ENCODE results near the gene NUMB.
A peak's percentile ranks its signal among the peaks of the same experiment; 100 is the strongest.
"Not testable (repeated sequence)": the region's sequence is repeated elsewhere in the genome, so short reads cannot be mapped to it uniquely, and the experiment has no call there.

Gene NUMB

DNA sequence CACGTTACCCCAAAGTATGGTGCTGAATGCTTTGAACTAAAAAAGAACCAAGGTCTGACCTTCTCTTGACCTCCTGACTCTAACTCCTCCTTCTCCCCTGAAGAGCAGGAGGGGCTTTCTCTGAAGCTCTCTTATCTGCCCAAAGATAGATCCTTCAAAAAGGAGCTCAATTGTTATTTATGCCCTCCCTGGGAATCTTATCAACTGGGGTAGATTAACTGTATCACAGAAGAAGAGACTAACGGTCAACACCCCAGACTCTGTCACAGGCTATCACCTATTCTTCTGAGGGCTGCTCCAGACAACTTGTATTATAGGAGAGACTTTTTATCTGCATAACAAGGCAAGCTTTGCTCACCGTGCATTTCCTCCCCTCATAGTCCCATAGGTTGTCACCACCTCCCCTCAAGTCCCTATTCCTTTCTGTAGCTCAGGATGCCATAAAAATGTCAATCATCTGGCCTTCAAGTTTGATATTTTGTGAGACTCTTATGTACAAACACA is 134.4 kb downstream of the NUMB start:
- H3K27ac ChIP-seq: no peak overlapping the region
- DNase-seq (ENCODE audit: low spot score): no peak
- H3K4me3 ChIP-seq: no peak overlapping the region
- TF ChIP-seq CTCF (IDR thresholded peaks at IDR 0.05): no peak

- DNase-seq (ENCODE audit: low spot score): no peak
- TF ChIP-seq CTCF (IDR thresholded peaks at IDR 0.05): no peak
- H3K27ac ChIP-seq: no peak overlapping the region
- no peak overlapping the region for H3K4me3 ChIP-seq
Measured at GRCh38 chr14:73313151-73313550, 145.2 kb downstream of the NUMB start.

- H3K4me3 ChIP-seq: no peak overlapping the region
- H3K27ac ChIP-seq: no peak overlapping the region
- no peak for DNase-seq (ENCODE audit: low spot score)
- TF ChIP-seq CTCF (IDR thresholded peaks at IDR 0.05): no peak
Measured at GRCh38 chr14:73312687-73313086, 145.7 kb downstream of the NUMB start.

DNA sequence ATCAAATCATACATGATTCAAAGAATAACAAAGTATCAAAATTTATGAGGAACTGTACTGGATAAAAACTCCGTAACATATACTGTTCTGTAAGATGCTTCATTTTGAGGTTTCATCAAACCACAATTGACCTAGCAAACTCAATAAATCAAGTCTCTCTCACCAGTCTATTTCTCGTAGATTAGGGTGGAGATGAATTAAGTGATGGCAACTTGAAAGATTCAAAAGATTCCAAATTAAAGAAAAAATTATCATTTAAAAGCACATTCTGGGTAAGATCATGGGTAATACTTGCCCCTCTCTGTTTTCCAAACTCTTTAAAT is 146.7 kb downstream of the NUMB start:
- peak overlapping the region in 1 of 2 donors; percentile 13 for H3K27ac ChIP-seq
- no peak for DNase-seq (ENCODE audit: low spot score)
- no peak for TF ChIP-seq CTCF (IDR thresholded peaks at IDR 0.05)
- H3K4me3 ChIP-seq: no peak overlapping the region

- H3K27ac ChIP-seq; DNase-seq (ENCODE audit: low spot score); H3K4me3 ChIP-seq: not testable (repeated sequence)
Measured at GRCh38 chr14:73309207-73309606, 149.1 kb downstream of the NUMB start.

DNA sequence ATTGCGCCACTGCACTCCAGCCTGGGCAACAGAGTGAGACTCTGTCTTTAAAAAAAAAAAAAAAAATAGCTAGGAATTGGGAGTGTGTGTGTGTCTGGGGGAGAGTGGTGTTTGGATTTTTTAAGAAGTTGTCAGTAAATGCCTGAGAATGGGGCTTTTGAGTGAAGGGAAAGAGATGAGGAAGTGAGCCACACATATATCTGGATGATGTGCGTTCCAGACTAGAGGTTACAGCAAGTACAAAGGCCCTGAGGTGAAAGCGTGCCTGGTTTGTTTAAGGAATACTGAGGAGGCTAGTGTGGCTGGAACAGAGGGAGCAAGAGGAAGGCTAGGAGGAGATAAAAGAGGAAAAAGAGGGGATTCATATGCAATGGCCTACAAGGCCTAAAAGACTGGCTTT is 151.1 kb downstream of the NUMB start:
- no peak for DNase-seq (ENCODE audit: low spot score)
- Histone ChIP-seq H3K4me3 (no peak overlapping the region), H3K27ac (no peak overlapping the region)
- TF ChIP-seq CTCF (IDR thresholded peaks at IDR 0.05): no peak

DNA sequence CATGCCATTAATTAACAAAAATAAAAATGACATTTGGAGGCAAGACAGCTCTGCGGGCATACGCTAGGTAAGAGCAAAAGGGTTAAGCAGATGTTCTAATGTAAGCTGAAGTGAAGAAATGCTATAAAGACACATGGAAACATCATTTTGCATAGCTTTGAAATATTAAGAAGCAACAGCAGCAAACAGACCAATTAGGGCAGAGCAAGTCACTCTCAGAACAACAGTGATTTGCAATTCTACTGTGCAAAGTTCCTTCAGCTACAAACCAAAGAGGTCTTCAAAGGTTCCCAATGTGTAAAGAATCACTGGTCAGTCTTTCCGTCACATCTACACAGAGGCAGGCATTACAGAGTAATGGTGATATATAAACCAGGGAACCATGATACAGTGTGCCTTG is 152.8 kb downstream of the NUMB start:
- Histone ChIP-seq H3K27ac (no peak overlapping the region), H3K4me3 (no peak overlapping the region)
- DNase-seq (ENCODE audit: low spot score): no peak
- no peak for TF ChIP-seq CTCF (IDR thresholded peaks at IDR 0.05)

- Histone ChIP-seq H3K27ac (no peak overlapping the region), H3K4me3 (no peak overlapping the region)
- peak; percentile 54 for TF ChIP-seq CTCF (IDR thresholded peaks at IDR 0.05)
- DNase-seq (ENCODE audit: low spot score): no peak
Measured at GRCh38 chr14:73295198-73295796, 163.0 kb downstream of the NUMB start.
